Stomach (tissue), 4 donors: ENCODE results near the gene CNBD2.

Experiments
- POLR2A ChIP-seq, 4 donors: fragments of 450-650 bp; IDR thresholded peaks; one replicate each; pipeline ENCODE4 v1.6.1; 2016; ENCODE audit warnings: antibody characterized with exemption in 4 of 4, control low read depth in 2 of 4, mild to moderate bottlenecking in 1 of 4, moderate library complexity in 1 of 4
- POLR2AphosphoS5 ChIP-seq, 3 donors: sonication (generic); formaldehyde crosslinking; IDR thresholded peaks; one replicate each; pipeline ENCODE4 v1.6.1; 2016; ENCODE audit warnings: antibody characterized with exemption in 3 of 3
- TF ChIP-seq, protein P1 (sequence below), 7 experiments: fragments of 450-650 bp in 4 of 7; fragments of 200-600 bp in 3 of 7; sonication (generic) in 3 of 7; IDR thresholded peaks; one replicate each; pipeline ENCODE4 v1.5.1; 2016 to 2019; ENCODE audit warnings: antibody characterized with exemption in 7 of 7, control low read depth in 2 of 7, mild to moderate bottlenecking in 1 of 7

DNA sequence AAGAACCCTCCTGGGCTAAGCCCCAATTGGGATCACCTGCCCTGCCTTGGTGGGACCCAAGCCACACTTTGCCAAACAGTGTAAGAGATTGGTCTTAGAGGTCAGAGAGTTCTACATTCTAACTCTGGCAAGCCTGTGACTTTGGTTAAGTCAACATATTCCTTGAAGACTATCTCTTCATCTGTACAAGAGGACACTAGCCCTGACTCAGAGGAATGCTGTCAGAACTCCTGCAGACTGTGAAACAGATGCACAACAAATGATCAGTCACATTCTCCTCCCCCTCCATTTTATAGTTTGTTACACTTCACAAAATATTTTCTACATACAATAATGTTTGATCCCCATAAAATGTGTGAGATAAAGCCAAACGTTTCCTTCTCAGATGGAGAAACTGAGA, 94.4 kb downstream of the CNBD2 start:
- TF ChIP-seq, protein P1, sequence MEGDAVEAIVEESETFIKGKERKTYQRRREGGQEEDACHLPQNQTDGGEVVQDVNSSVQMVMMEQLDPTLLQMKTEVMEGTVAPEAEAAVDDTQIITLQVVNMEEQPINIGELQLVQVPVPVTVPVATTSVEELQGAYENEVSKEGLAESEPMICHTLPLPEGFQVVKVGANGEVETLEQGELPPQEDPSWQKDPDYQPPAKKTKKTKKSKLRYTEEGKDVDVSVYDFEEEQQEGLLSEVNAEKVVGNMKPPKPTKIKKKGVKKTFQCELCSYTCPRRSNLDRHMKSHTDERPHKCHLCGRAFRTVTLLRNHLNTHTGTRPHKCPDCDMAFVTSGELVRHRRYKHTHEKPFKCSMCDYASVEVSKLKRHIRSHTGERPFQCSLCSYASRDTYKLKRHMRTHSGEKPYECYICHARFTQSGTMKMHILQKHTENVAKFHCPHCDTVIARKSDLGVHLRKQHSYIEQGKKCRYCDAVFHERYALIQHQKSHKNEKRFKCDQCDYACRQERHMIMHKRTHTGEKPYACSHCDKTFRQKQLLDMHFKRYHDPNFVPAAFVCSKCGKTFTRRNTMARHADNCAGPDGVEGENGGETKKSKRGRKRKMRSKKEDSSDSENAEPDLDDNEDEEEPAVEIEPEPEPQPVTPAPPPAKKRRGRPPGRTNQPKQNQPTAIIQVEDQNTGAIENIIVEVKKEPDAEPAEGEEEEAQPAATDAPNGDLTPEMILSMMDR (IDR thresholded peaks at IDR 0.05) = no peak
- TF ChIP-seq POLR2AphosphoS5 (IDR thresholded peaks at IDR 0.05) = no peak
- TF ChIP-seq POLR2A (IDR thresholded peaks at IDR 0.05) = no peak
